Measurements from ENCODE around the gene TMEM94.

Gene TMEM94

DNA sequence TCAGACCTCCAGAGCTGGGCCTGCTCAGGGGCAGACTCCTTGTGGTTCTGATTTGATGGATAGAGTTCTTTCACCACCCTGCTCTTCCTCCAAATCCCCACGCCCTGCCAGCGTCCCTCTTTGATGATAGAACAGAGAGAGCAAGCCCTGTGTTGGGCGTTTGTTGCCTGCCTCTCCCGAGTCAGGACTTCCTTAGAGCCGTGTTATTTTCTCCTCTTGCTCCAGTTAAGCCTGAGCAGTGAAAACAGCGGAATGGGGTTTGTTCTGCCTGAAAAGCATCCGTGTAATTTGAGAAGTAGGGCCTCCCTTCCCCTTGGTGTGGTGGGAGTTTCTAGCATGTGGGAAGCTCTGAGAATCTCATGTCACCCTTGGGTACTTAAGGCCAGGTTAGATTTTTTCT lies 22.1 kb downstream of the TMEM94 start:
- Histone ChIP-seq H3K9me3 (ENCODE audit: insufficient read depth, low read depth, low read length) (no peaks in the 10 kb centered on the region), H3K27ac (ENCODE audit: low read depth, low read length) (peak overlapping the region; percentile 18; the same call in 1 of the 2 replicates), H3K4me3 (ENCODE audit: low read length) (no peak overlapping the region), H3K4me1 (ENCODE audit: insufficient read depth, low read length) (peaks cover 13% of the 10 kb centered on the region; the same call in 1 of the 2 replicates), H3K27me3 (ENCODE audit: insufficient read depth, low read length) (no peaks in the 10 kb centered on the region), H3K36me3 (ENCODE audit: insufficient read depth, low read length) (0 out of 2 replicates have a peak, but pooled peaks cover 3% of the 10 kb centered on the region), H3K9ac (ENCODE audit: low read depth, low read length) (peak overlapping the region; percentile 1; the same call in 1 of the 2 replicates)
- 66% methylated on average over 7 of the region's 7 CpGs for WGBS

DNA sequence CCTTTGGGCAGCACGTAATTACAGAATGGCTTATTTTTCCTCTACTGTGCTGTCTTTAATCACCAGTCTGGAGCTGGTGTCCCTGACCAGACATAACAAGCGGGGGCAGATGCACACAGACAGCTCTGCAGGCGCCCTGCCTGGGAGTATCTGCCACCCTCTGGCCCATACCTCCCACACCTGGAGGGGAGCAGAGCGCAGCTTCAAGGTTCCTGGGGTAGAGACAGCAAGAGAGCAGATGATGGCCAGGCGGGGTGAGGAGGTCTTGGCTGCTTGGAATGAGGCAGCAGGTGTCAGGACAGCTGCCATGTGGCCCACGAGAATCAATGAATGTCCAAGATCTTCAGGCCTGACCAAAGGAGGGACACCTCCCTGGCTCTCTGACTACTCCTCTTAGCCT lies 23.8 kb downstream of the TMEM94 start:
- H3K27me3 ChIP-seq (ENCODE audit: insufficient read depth, low read length) = no peaks in the 10 kb centered on the region
- no peak overlapping the region for H3K27ac ChIP-seq (ENCODE audit: low read depth, low read length)
- no peaks in the 10 kb centered on the region for H3K9me3 ChIP-seq (ENCODE audit: insufficient read depth, low read depth, low read length)
- peaks cover 13% of the 10 kb centered on the region; the same call in 1 of the 2 replicates for H3K4me1 ChIP-seq (ENCODE audit: insufficient read depth, low read length)
- H3K36me3 ChIP-seq (ENCODE audit: insufficient read depth, low read length) = 0 out of 2 replicates have a peak, but pooled peaks cover 2% of the 10 kb centered on the region
- WGBS = 92% methylated on average over 6 of the region's 6 CpGs
- no peak overlapping the region for H3K4me3 ChIP-seq (ENCODE audit: low read length)
- H3K9ac ChIP-seq (ENCODE audit: low read depth, low read length) = no peak overlapping the region

DNA sequence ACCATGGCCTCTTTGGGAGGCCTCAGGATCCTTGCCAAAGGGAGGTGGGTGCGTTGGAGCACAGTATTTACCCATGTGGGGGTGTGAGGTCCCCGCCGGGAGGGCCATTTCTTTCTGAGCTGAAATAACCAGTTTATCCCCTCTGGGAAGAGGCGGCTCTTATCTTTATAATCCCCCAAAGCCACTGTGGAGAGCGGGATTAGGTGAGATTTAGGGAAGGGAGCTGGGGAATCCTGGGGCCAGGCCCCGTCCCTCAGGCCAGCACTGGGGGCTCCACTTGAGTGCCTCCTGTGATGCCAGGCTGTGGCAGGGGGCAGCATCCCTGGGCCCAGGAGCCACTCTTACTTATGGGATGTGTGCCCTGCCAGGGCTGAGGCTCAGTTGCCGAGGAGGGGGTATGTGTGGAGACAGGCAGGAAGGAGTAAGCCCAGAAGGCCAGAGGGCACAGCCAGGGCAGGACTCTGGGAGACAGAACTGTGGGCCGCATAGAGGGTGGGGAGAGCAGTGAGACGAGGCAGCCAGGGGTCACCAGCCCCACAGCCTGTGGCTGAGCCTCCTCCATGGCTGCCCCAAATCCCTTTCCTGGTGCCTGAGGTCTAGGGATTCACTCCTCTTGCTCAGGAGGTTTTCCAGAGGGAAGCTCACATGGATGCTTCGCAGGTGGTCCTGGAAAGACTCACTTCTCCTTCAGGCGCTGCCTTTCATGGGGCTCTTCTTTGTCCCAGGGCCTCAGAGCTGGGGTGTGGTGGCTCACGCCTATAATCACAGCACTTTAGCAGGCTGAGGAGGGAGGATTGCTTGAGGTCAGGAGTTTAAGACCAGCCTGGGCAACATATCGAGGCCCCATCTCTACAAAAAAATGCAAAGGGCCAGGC lies 25.0 kb downstream of the TMEM94 start:
- peak overlapping the region; percentile 30; the same call in 1 of the 2 replicates for H3K27ac ChIP-seq (ENCODE audit: low read depth, low read length)
- H3K36me3 ChIP-seq (ENCODE audit: insufficient read depth, low read length) = 0 out of 2 replicates have a peak, but pooled peaks cover 2% of the 10 kb centered on the region
- 0 out of 2 replicates have a peak overlapping the region, but pooled peaks have one; percentile 30 for H3K9ac ChIP-seq (ENCODE audit: low read depth, low read length)
- H3K4me1 ChIP-seq (ENCODE audit: insufficient read depth, low read length) = peaks cover 13% of the 10 kb centered on the region; the same call in 1 of the 2 replicates
- no peaks in the 10 kb centered on the region for H3K27me3 ChIP-seq (ENCODE audit: insufficient read depth, low read length)
- H3K4me3 ChIP-seq (ENCODE audit: low read length) = no peak overlapping the region
- 86% methylated on average over 12 of the region's 13 CpGs for WGBS
- no peaks in the 10 kb centered on the region for H3K9me3 ChIP-seq (ENCODE audit: insufficient read depth, low read depth, low read length)

DNA sequence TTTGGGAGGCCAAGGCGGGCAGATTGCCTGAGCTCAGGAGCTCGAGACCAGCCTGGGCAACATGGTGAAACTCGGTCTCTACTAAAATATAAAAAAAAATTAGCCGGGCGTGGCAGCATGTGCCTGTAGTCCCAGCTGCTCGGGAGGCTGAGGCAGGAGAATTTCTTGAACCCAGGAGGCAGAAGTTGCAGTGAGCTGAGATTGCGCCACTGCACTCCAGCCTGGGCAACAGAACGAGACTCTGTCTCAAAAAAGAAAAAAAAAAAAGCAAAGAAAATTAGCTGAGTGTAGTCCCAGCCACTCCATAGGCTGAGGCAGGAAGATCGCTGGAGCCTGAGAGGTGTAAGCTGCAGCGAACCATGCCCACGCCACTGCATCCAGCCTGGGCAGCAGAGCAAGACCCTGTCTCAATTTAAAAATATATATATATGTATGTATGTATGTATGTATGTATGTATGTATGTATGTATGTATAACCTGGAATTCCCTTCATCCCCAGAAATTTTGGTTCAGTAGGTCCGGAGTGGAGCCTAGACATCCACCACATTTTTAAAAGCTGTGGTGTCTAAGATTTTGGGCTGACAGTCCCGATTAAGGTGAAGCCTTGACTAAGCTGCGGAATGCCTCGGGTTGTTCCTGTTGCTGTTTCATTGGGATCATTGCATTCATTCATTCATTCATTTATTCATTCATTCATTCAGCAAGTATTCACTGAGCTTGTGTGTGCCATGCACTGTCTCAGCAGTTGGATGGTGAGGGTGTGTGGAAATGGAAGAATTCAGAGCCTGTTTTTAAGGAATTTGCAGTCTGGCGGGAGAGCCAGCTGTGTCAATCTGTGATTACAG lies 25.9 kb downstream of the TMEM94 start:
- no peaks in the 10 kb centered on the region for H3K9me3 ChIP-seq (ENCODE audit: insufficient read depth, low read depth, low read length)
- H3K27ac ChIP-seq (ENCODE audit: low read depth, low read length) = no peak overlapping the region
- H3K4me1 ChIP-seq (ENCODE audit: insufficient read depth, low read length) = peaks cover 13% of the 10 kb centered on the region; the same call in 1 of the 2 replicates
- WGBS = 96% methylated on average over 16 of the region's 16 CpGs
- no peaks in the 10 kb centered on the region for H3K27me3 ChIP-seq (ENCODE audit: insufficient read depth, low read length)
- 0 out of 2 replicates have a peak, but pooled peaks cover 2% of the 10 kb centered on the region for H3K36me3 ChIP-seq (ENCODE audit: insufficient read depth, low read length)
- H3K4me3 ChIP-seq (ENCODE audit: low read length) = no peak overlapping the region
- no peak overlapping the region for H3K9ac ChIP-seq (ENCODE audit: low read depth, low read length)

DNA sequence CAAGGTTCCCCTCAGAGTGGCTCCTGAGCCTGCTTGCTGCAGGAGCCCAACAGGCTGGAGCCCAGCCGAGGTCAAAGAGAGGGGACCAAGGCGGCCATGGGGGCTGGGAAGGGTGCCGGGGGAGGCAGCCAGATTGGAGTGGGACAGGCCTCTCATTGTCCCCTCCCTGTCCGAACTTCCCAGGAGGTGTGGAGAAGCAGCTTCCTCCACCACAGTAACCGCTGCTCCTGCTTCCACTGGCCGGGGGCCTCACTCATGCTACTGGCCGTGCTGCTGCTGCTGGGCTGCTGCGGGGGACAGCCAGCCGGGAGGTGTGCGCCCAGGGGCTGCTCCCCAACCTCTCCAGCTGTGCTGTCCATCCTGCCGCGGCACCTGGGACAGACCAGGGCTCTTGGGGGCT lies 29.3 kb downstream of the TMEM94 start:
- H3K36me3 ChIP-seq (ENCODE audit: insufficient read depth, low read length) = 0 out of 2 replicates have a peak, but pooled peaks cover 5% of the 10 kb centered on the region
- no peaks in the 10 kb centered on the region for H3K9me3 ChIP-seq (ENCODE audit: insufficient read depth, low read depth, low read length)
- no peak overlapping the region for H3K9ac ChIP-seq (ENCODE audit: low read depth, low read length)
- no peaks in the 10 kb centered on the region for H3K27me3 ChIP-seq (ENCODE audit: insufficient read depth, low read length)
- H3K4me1 ChIP-seq (ENCODE audit: insufficient read depth, low read length) = 0 out of 2 replicates have a peak, but pooled peaks cover 4% of the 10 kb centered on the region
- WGBS = 96% methylated on average over 12 of the region's 12 CpGs
- H3K27ac ChIP-seq (ENCODE audit: low read depth, low read length) = no peak overlapping the region
- H3K4me3 ChIP-seq (ENCODE audit: low read length) = no peak overlapping the region

DNA sequence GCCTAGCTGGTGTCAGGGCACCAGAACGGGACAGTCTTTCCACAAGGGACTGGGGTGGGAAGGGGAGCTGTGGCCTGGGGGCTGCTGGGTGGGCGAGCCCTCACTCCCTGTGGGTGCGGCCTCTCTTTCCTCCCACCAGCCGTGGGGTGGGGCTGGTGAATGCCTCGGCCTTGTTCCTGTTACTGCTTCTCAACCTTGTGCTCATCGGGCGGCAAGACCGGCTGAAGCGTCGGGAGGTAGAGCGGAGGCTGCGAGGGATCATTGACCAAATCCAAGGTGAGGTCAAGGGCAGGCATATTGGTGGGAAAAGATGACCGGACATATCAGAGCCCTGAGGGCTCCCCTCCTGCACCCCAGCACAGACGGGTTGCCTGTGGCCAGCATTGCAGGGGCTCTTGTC lies 29.7 kb downstream of the TMEM94 start:
- H3K27ac ChIP-seq (ENCODE audit: low read depth, low read length) = no peak overlapping the region
- 0 out of 2 replicates have a peak, but pooled peaks cover 4% of the 10 kb centered on the region for H3K4me1 ChIP-seq (ENCODE audit: insufficient read depth, low read length)
- H3K27me3 ChIP-seq (ENCODE audit: insufficient read depth, low read length) = no peaks in the 10 kb centered on the region

DNA sequence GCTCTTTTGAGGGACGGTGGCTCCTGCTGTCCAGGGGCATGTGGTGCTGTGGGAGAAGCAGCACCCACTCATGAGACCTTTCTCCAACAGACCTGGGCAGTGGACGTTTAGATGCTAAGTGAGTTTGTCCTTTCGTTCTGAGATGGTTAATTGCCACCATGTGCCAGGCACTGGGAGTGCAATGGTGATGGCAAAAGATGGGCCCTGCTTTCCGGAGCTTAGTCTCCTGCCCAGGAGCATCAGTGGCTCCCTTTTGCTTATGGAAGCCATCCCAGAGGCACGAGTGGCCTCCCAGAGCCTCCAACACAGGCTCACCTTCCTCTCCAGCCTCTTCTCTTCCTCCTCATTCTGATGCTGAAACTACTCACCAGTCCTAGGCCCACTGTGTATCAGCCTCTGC lies 30.5 kb downstream of the TMEM94 start:
- H3K27me3 ChIP-seq (ENCODE audit: insufficient read depth, low read length) = no peaks in the 10 kb centered on the region
- no peaks in the 10 kb centered on the region for H3K4me1 ChIP-seq (ENCODE audit: insufficient read depth, low read length)
- no peak overlapping the region for H3K27ac ChIP-seq (ENCODE audit: low read depth, low read length)
- H3K9ac ChIP-seq (ENCODE audit: low read depth, low read length) = no peak overlapping the region
- H3K4me3 ChIP-seq (ENCODE audit: low read length) = no peak overlapping the region
- 0 out of 2 replicates have a peak, but pooled peaks cover 8% of the 10 kb centered on the region for H3K36me3 ChIP-seq (ENCODE audit: insufficient read depth, low read length)
- 95% methylated on average over 5 of the region's 5 CpGs for WGBS
- no peaks in the 10 kb centered on the region for H3K9me3 ChIP-seq (ENCODE audit: insufficient read depth, low read depth, low read length)

More for the DNA sequence above, 29.7 kb downstream of the TMEM94 start:
- Histone ChIP-seq H3K9ac (ENCODE audit: low read depth, low read length) (no peak overlapping the region), H3K4me3 (ENCODE audit: low read length) (no peak overlapping the region), H3K9me3 (ENCODE audit: insufficient read depth, low read depth, low read length) (no peaks in the 10 kb centered on the region), H3K36me3 (ENCODE audit: insufficient read depth, low read length) (0 out of 2 replicates have a peak, but pooled peaks cover 8% of the 10 kb centered on the region)
- whole genome bisulfite sequencing = 94% methylated on average over 14 of the region's 14 CpGs

DNA sequence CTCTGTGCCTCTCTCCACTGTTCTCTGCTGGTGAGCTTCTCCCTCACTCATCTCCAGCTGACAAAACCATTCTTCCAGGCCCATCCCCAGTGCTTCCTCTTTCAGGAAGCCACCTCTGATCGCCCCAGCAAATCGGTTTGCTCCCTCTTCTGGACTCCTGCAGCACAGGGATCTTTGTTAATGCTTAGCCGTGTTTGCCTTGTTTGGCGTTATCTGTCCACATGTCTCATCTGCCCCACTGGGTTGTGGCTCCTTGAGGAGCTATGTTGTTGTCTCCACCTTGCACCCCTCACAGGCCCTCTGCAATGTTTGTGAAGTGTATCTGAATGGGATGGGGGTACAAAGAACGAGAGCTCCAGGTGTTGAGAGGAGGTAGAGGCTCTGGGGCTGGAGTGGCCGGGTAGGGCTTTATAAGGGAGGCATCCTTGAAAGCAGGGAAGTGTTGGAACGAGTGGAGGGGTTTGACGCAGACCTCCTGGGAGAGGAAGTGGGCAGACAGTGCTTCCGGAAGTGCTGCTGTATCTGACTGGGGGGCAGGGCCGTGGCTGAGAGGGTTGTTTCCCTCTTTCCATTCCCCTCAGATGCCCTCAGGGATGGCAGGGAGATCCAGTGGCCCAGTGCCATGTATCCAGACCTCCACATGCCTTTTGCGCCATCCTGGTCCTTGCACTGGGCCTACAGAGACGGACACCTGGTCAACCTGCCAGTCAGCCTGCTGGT lies 31.1 kb downstream of the TMEM94 start:
- WGBS = 87% methylated on average over 12 of the region's 12 CpGs
- Histone ChIP-seq H3K9me3 (ENCODE audit: insufficient read depth, low read depth, low read length) (no peaks in the 10 kb centered on the region), H3K36me3 (ENCODE audit: insufficient read depth, low read length) (peaks cover 10% of the 10 kb centered on the region; the same call in 1 of the 2 replicates), H3K27me3 (ENCODE audit: insufficient read depth, low read length) (no peaks in the 10 kb centered on the region), H3K4me1 (ENCODE audit: insufficient read depth, low read length) (no peaks in the 10 kb centered on the region), H3K4me3 (ENCODE audit: low read length) (no peak overlapping the region), H3K27ac (ENCODE audit: low read depth, low read length) (no peak overlapping the region), H3K9ac (ENCODE audit: low read depth, low read length) (no peak overlapping the region)

DNA sequence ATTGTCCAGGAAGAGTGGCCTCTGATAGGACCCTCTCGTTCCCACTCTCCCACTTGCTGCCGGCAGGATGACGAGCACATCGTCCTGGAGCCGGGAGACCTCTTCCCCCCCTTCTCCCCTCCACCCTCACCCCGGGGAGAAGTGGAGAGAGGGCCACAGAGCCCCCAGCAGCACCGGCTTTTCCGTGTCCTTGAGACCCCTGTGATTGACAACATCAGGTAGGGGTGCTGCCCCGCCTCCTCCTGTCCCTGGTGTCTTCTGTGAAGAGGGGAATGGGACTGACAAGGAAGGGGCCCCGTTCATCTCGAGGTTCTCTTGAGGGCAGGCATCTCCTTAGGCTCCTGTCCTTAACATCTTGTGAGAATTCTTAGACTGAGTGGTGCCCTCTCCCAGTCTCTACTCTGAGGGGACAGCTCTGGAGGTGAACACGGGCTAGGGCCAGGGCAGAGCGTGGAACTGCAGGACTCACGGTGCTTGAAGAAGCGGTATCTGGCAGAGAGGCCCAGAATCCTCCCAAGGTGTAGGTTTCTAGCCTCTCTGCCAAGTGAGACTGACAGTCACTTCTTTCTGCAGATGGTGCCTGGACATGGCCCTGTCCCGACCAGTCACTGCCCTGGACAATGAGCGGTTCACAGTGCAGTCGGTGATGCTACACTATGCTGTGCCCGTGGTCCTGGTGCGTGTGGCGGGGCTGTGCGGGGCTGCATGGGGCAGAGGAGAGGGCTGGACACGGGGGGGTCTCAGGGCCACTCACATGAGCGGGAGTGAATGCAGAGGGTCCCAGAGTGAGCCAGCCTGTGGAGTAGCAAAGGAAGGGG lies 32.5 kb downstream of the TMEM94 start:
- H3K4me1 ChIP-seq (ENCODE audit: insufficient read depth, low read length) = no peaks in the 10 kb centered on the region
- peaks cover 19% of the 10 kb centered on the region for H3K36me3 ChIP-seq (ENCODE audit: insufficient read depth, low read length)
- H3K27me3 ChIP-seq (ENCODE audit: insufficient read depth, low read length) = no peaks in the 10 kb centered on the region
- H3K9me3 ChIP-seq (ENCODE audit: insufficient read depth, low read depth, low read length) = no peaks in the 10 kb centered on the region
- H3K27ac ChIP-seq (ENCODE audit: low read depth, low read length) = no peak overlapping the region
- WGBS = 93% methylated on average over 24 of the region's 24 CpGs
- H3K4me3 ChIP-seq (ENCODE audit: low read length) = no peak overlapping the region
- no peak overlapping the region for H3K9ac ChIP-seq (ENCODE audit: low read depth, low read length)

DNA sequence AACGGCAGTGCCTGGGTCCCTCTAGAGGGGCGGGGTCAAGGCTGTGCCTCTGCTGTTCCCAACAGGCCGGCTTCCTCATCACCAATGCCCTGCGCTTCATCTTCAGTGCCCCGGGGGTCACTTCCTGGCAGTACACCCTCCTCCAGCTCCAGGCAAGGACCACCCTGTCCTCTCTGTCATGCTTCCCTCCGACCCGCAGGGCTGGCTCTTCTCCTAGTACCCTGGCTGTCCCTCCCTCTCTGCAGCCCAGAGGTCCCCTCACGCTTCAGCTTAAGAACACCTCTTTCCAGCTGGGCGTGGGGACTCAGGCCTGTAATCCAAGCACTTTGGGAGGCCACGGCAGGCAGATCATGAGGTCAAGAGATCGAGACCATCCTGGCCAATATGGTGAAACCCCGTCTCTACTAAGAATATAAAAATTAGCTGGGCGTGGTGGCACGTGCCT lies 33.1 kb downstream of the TMEM94 start:
- no peaks in the 10 kb centered on the region for H3K9me3 ChIP-seq (ENCODE audit: insufficient read depth, low read depth, low read length)
- no peaks in the 10 kb centered on the region for H3K27me3 ChIP-seq (ENCODE audit: insufficient read depth, low read length)
- no peaks in the 10 kb centered on the region for H3K4me1 ChIP-seq (ENCODE audit: insufficient read depth, low read length)
- no peak overlapping the region for H3K9ac ChIP-seq (ENCODE audit: low read depth, low read length)
- H3K36me3 ChIP-seq (ENCODE audit: insufficient read depth, low read length) = peaks cover 26% of the 10 kb centered on the region
- H3K27ac ChIP-seq (ENCODE audit: low read depth, low read length) = no peak overlapping the region
- no peak overlapping the region for H3K4me3 ChIP-seq (ENCODE audit: low read length)
- 81% methylated on average over 14 of the region's 14 CpGs for WGBS

All from HUES64 (cell line).